ENCODE measurements around the gene OPRPN.

OPRPN gene

GRCh38 chr4:70367813-70368212 lies 29.9 kb upstream of the OPRPN start:
- TF ChIP-seq SPI1 (IDR thresholded peaks at IDR 0.05; ENCODE audit: borderline replicate concordance, low read depth) (no peak), GABPA (IDR thresholded peaks at IDR 0.05; ENCODE audit: low read depth) (no peak), POLR2AphosphoS5 (IDR thresholded peaks at IDR 0.05; ENCODE audit: low read depth) (no peak), REST (IDR thresholded peaks at IDR 0.05; ENCODE audit: insufficient replicate concordance, low read depth) (no peak)
- TF ChIP-seq, protein P1, sequence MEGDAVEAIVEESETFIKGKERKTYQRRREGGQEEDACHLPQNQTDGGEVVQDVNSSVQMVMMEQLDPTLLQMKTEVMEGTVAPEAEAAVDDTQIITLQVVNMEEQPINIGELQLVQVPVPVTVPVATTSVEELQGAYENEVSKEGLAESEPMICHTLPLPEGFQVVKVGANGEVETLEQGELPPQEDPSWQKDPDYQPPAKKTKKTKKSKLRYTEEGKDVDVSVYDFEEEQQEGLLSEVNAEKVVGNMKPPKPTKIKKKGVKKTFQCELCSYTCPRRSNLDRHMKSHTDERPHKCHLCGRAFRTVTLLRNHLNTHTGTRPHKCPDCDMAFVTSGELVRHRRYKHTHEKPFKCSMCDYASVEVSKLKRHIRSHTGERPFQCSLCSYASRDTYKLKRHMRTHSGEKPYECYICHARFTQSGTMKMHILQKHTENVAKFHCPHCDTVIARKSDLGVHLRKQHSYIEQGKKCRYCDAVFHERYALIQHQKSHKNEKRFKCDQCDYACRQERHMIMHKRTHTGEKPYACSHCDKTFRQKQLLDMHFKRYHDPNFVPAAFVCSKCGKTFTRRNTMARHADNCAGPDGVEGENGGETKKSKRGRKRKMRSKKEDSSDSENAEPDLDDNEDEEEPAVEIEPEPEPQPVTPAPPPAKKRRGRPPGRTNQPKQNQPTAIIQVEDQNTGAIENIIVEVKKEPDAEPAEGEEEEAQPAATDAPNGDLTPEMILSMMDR (IDR thresholded peaks at IDR 0.05; ENCODE audit: insufficient read depth, low read length) = no peak
- Histone ChIP-seq H3K27ac (replicated peaks) (no peak overlapping the region), H3K27me3 (ENCODE audit: insufficient read depth, poor library complexity, severe bottlenecking) (no peaks in the 10 kb centered on the region), H3K4me3 (replicated peaks; ENCODE audit: insufficient read depth, low read length) (no peak overlapping the region)
- DNase-seq (ENCODE audit: low read depth in 1 of 2, low spot score in 1 of 2) = no peak

- DNase-seq (ENCODE audit: low read depth in 1 of 2, low spot score in 1 of 2) = no peak
- Histone ChIP-seq H3K4me3 (replicated peaks; ENCODE audit: insufficient read depth, low read length) (no peak overlapping the region), H3K27me3 (ENCODE audit: insufficient read depth, poor library complexity, severe bottlenecking) (no peaks in the 10 kb centered on the region), H3K27ac (replicated peaks) (no peak overlapping the region)
- TF ChIP-seq SPI1 (IDR thresholded peaks at IDR 0.05; ENCODE audit: borderline replicate concordance, low read depth) (no peak), REST (IDR thresholded peaks at IDR 0.05; ENCODE audit: insufficient replicate concordance, low read depth) (no peak), POLR2AphosphoS5 (IDR thresholded peaks at IDR 0.05; ENCODE audit: low read depth) (no peak), GABPA (IDR thresholded peaks at IDR 0.05; ENCODE audit: low read depth) (no peak)
- TF ChIP-seq, protein P1 (IDR thresholded peaks at IDR 0.05; ENCODE audit: insufficient read depth, low read length) = no peak
These were observed 25.8 kb upstream of the OPRPN start for GRCh38 chr4:70371987-70372386.

GRCh38 chr4:70372760-70373159 lies 25.0 kb upstream of the OPRPN start:
- no peak for TF ChIP-seq SPI1 (IDR thresholded peaks at IDR 0.05; ENCODE audit: borderline replicate concordance, low read depth)
- TF ChIP-seq POLR2AphosphoS5 (IDR thresholded peaks at IDR 0.05; ENCODE audit: low read depth) = no peak
- TF ChIP-seq GABPA (IDR thresholded peaks at IDR 0.05; ENCODE audit: low read depth) = no peak
- no peak overlapping the region for H3K4me3 ChIP-seq (replicated peaks; ENCODE audit: insufficient read depth, low read length)
- DNase-seq (ENCODE audit: low read depth in 1 of 2, low spot score in 1 of 2) = no peak
- H3K27me3 ChIP-seq (ENCODE audit: insufficient read depth, poor library complexity, severe bottlenecking) = no peaks in the 10 kb centered on the region
- no peak overlapping the region for H3K27ac ChIP-seq (replicated peaks)

DNA sequence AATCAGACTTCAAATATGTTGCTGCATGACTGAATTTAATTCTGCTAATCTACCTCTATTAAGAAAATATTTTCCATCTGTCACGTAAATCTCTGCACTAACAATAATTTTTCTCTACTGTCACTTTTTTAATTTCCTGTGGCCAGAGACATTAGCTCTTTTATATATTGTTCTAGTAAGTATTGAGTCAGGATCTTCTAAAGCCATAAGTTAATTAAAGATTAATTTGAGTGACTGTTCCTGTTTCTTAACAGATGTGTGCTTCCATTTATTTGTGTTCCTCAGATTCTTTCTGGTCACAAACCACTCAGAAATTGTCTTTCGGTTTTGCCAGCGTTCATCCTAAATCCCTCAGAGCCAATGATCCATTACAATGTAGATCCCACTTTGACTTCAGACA lies 17.2 kb upstream of the OPRPN start:
- DNase-seq (ENCODE audit: low read depth in 1 of 2, low spot score in 1 of 2) = no peak
- no peak for TF ChIP-seq REST (IDR thresholded peaks at IDR 0.05; ENCODE audit: insufficient replicate concordance, low read depth)
- no peak for TF ChIP-seq POLR2AphosphoS5 (IDR thresholded peaks at IDR 0.05; ENCODE audit: low read depth)
- TF ChIP-seq, protein P1 (IDR thresholded peaks at IDR 0.05; ENCODE audit: insufficient read depth, low read length) = no peak
- TF ChIP-seq SPI1 (IDR thresholded peaks at IDR 0.05; ENCODE audit: borderline replicate concordance, low read depth) = no peak
- TF ChIP-seq GABPA (IDR thresholded peaks at IDR 0.05; ENCODE audit: low read depth) = no peak
- H3K27ac ChIP-seq (replicated peaks) = no peak overlapping the region
- no peak overlapping the region for H3K4me3 ChIP-seq (replicated peaks; ENCODE audit: insufficient read depth, low read length)
- H3K27me3 ChIP-seq (ENCODE audit: insufficient read depth, poor library complexity, severe bottlenecking) = no peaks in the 10 kb centered on the region
